Measurements from ENCODE around the gene CLOCK. TPM values are rescaled to one million over a fixed set of nuclear protein-coding genes. Genes with fewer than 3 reads are reported as not detected.

CLOCK gene
- total and polyA plus RNA-seq, 2 of the 8 experiments (the other 6 are each of a cell fraction or from before 2014, with no cell fraction given) = 7.7 to 24.2 TPM

DNA sequence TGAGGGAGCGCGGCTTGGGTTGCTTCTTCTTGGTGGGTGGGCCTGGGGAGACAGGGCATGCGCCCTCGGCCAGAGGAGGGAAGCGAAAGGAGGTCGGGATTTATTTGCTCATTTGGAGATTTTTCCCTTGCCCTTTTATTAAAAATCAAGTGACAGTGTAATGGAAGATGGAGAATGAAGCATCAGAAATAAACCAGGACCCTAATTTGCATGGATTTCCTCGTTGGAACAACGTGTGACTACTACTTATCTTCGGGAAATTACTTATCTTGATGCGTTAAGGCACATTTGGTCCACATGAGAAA lies 709 bp upstream of the CLOCK start:
- Histone ChIP-seq H2AFZ (ENCODE audit: low read length) (peak overlapping the region; percentile 43), H3K36me3 (ENCODE audit: control insufficient read depth in 2 of 4, insufficient read depth in 4 of 4, low read length in 3 of 4) (no peaks in the 10 kb centered on the region)

More for the DNA sequence above, 709 bp upstream of the CLOCK start:
- Histone ChIP-seq H2BK20ac (ENCODE audit: low read length) (no peak overlapping the region), H3K23ac (ENCODE audit: insufficient read length) (no peak overlapping the region), H2BK5ac (ENCODE audit: low read depth, low read length) (peak overlapping the region; percentile 66; the same call in 1 of the 2 replicates), H3K27me3 (replicated peaks in 1 of 4; ENCODE audit: control insufficient read depth in 3 of 4, extremely low read depth in 1 of 4, insufficient read depth in 3 of 4, low read length in 3 of 4) (no peaks in the 10 kb centered on the region), H3K14ac (ENCODE audit: insufficient read length) (no peak overlapping the region), H2AK5ac (ENCODE audit: low read depth, low read length) (no peak overlapping the region), H4K91ac (replicated peaks; ENCODE audit: insufficient read length, low read length) (no peak overlapping the region), H3K23me2 (ENCODE audit: low read depth, low read length) (peaks cover 5% of the 10 kb centered on the region; the same call in 1 of the 2 replicates), H3K4me3 (ENCODE audit: extremely low read depth in 1 of 4, insufficient read depth in 2 of 4, low read depth in 3 of 4, low read length in 4 of 4) (peak overlapping the region; percentile 63 to 92 (median 78)), H3K79me1 (ENCODE audit: low read depth, low read length) (no peaks in the 10 kb centered on the region), H3K4me2 (ENCODE audit: insufficient read depth in 1 of 2, low read depth in 2 of 2, low read length in 2 of 2) (peak overlapping the region; percentile 64 to 83), H3K9ac (replicated peaks in 1 of 4; ENCODE audit: extremely low read depth in 1 of 4, low read depth in 3 of 4, low read length in 3 of 4) (peak overlapping the region; percentile 35 to 58 (median 46); a peak in 5 of 7 replicates), H2BK15ac (ENCODE audit: low read length) (no peak overlapping the region), H4K5ac (ENCODE audit: insufficient read length, low read depth, low read length) (peak overlapping the region; percentile 92), H4K20me1 (replicated peaks in 1 of 2; ENCODE audit: control insufficient read depth in 1 of 2, insufficient read depth in 2 of 2, low read length in 2 of 2) (peaks cover 0 to 2% of the 10 kb centered on the region in 2 experiments), H3K18ac (ENCODE audit: extremely low read depth, low read length) (peak overlapping the region; percentile 96; the same call in 1 of the 2 replicates), H3K56ac (replicated peaks; ENCODE audit: insufficient read length, low read depth, low read length) (peak overlapping the region; percentile 50), H2BK120ac (replicated peaks; ENCODE audit: low read depth, low read length) (no peak overlapping the region), H3K9me3 (ENCODE audit: insufficient read depth in 2 of 2, low read depth in 1 of 2, low read length in 1 of 2) (no peaks in the 10 kb centered on the region), H3K27ac (ENCODE audit: low read depth, low read length) (peak overlapping the region; percentile 57), H3K4ac (replicated peaks; ENCODE audit: insufficient read length, low read depth, low read length) (no peak overlapping the region), H2BK12ac (ENCODE audit: low read depth, low read length) (0 out of 2 replicates have a peak overlapping the region, but pooled peaks have one; percentile 46), H4K8ac (ENCODE audit: extremely low read depth, insufficient read depth, low read length) (peak overlapping the region; percentile 66; the same call in 1 of the 2 replicates), H3K79me2 (ENCODE audit: control insufficient read depth in 1 of 2, insufficient read depth in 2 of 2, low read length in 2 of 2) (peaks cover 0 to 31% of the 10 kb centered on the region in 2 experiments; a peak in 3 of 4 replicates), H3K4me1 (replicated peaks in 1 of 4; ENCODE audit: control insufficient read depth in 3 of 4, insufficient read depth in 4 of 4, low read length in 3 of 4) (peaks cover 6 to 10% (median 8%) of the 10 kb centered on the region in 4 experiments; a peak in 5 of 7 replicates)
- FAIRE-seq = peak; percentile 48
- no peak for TF ChIP-seq SP4 (IDR thresholded peaks at IDR 0.05; ENCODE audit: low read length)
- no peak for TF ChIP-seq POU5F1 (IDR thresholded peaks at IDR 0.05; ENCODE audit: low read depth, low read length)
- no peak for TF ChIP-seq CBX8 (IDR thresholded peaks at IDR 0.05; ENCODE audit: borderline replicate concordance, low read depth, low read length)
- TF ChIP-seq CREB1 (IDR thresholded peaks at IDR 0.05) = no peak
- TF ChIP-seq GTF2F1 (IDR thresholded peaks at IDR 0.05; ENCODE audit: borderline replicate concordance, low read depth, low read length) = no peak
- no peak for TF ChIP-seq RNF2 (IDR thresholded peaks at IDR 0.05; ENCODE audit: borderline replicate concordance, low read depth, low read length, missing control alignments, poor library complexity, severe bottlenecking)
- no peak for TF ChIP-seq RAD21 (IDR thresholded peaks at IDR 0.05 in 1 of 2, conservative IDR thresholded peaks at IDR 0.05 in 1 of 2; ENCODE audit: low read depth in 2 of 2, low read length in 2 of 2)
- DNase-seq (ENCODE audit: low read depth in 1 of 2, low spot score in 2 of 2) = no peak
- WGBS, 2 experiments (ENCODE audit: extremely low coverage in 1 of 2, insufficient coverage in 1 of 2, insufficient read length in 1 of 2, insufficient replicate concordance in 2 of 2, low coverage in 1 of 2, low lambda C conversion rate in 2 of 2, missing lambda C conversion rate in 1 of 2) = 6% methylated on average over 10 of the region's 10 CpGs; no CpG with 5 or more reads in 1 of the 2 experiments
- ChIA-PET POLR2A (ENCODE audit: partially characterized antibody) (interaction anchor here (1.0 to 1.5 kb wide), 3 partner anchors 22 to 138 kb away, joined by 3 read pairs; no protein-coding TSS in a partner anchor), CTCF (ENCODE audit: partially characterized antibody) (no interaction called here)

Measured in H1 (cell line).